Bronchial epithelial cell (primary cell): ENCODE measurements around the gene SGMS1. TPM values are rescaled to one million over a fixed set of nuclear protein-coding genes. Genes with fewer than 3 reads are reported as not detected.

Experiments
- DNase-seq: peaks from one replicate; pipeline ENCODE4 v3.0.0-alpha.2; 2010; ENCODE audit warnings: low read depth
- FAIRE-seq: peaks from 2 replicates; lab custom pipeline; 2011; peaks lifted over from hg19 to GRCh38; lab: Jason Lieb, UNC
- H3K27me3 ChIP-seq: 2 replicates; pipeline ENCODE4 v1.5.1; 2011; ENCODE audit warnings: low read length; ENCODE audit not compliant: control insufficient read depth, insufficient read depth
- H3K36me3 ChIP-seq: 2 replicates; pipeline ENCODE4 v1.5.1; 2011; ENCODE audit warnings: low read length; ENCODE audit not compliant: control insufficient read depth, insufficient read depth
- H3K4me3 ChIP-seq: 2 replicates; pipeline ENCODE4 v1.5.1; 2011; ENCODE audit warnings: mild to moderate bottlenecking, low read depth, low read length, control low read depth
- total RNA-seq: library from RNA; depleted of rRNA; stranded (reverse); fragments of >200 nt; gene quantifications from 2 replicates; pipeline ENCODE4 v1.2.1, GENCODE V29; 2014
- TF ChIP-seq, protein P1 (sequence below): IDR thresholded peaks from 2 replicates; pipeline ENCODE4 v1.5.1; 2011; ENCODE audit warnings: mild to moderate bottlenecking, moderate library complexity, low read length, control low read depth, inconsistent platforms; ENCODE audit not compliant: insufficient read depth, severe bottlenecking

Gene SGMS1
- total RNA-seq, 1 donor from 2014 or later, result 21.3 TPM

DNA sequence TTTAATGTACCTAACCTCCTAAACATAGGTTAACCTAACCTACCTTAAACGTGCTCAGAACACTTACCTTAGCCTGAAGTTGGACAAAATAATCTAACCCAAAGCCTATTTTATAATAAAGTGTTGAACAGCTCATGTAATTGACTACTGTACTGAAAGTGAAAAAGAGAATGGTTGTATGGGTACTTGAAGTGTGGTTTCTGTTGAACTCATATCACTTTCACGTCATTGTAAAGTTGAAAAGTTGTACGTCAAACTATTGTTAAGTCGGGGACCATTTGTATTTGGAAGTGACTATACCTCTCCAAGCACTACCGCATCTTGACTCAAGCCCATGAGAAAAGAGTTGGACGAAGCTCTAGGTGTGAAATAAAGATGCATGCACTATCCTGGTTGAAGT is 334.6 kb downstream of the SGMS1 start:
- no peaks in the 10 kb centered on the region for H3K27me3 ChIP-seq
- DNase-seq (no peak), FAIRE-seq (no peak)
- TF ChIP-seq, protein P1, sequence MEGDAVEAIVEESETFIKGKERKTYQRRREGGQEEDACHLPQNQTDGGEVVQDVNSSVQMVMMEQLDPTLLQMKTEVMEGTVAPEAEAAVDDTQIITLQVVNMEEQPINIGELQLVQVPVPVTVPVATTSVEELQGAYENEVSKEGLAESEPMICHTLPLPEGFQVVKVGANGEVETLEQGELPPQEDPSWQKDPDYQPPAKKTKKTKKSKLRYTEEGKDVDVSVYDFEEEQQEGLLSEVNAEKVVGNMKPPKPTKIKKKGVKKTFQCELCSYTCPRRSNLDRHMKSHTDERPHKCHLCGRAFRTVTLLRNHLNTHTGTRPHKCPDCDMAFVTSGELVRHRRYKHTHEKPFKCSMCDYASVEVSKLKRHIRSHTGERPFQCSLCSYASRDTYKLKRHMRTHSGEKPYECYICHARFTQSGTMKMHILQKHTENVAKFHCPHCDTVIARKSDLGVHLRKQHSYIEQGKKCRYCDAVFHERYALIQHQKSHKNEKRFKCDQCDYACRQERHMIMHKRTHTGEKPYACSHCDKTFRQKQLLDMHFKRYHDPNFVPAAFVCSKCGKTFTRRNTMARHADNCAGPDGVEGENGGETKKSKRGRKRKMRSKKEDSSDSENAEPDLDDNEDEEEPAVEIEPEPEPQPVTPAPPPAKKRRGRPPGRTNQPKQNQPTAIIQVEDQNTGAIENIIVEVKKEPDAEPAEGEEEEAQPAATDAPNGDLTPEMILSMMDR, result no peak
- no peak overlapping the region for H3K4me3 ChIP-seq
- no peaks in the 10 kb centered on the region for H3K36me3 ChIP-seq

DNA sequence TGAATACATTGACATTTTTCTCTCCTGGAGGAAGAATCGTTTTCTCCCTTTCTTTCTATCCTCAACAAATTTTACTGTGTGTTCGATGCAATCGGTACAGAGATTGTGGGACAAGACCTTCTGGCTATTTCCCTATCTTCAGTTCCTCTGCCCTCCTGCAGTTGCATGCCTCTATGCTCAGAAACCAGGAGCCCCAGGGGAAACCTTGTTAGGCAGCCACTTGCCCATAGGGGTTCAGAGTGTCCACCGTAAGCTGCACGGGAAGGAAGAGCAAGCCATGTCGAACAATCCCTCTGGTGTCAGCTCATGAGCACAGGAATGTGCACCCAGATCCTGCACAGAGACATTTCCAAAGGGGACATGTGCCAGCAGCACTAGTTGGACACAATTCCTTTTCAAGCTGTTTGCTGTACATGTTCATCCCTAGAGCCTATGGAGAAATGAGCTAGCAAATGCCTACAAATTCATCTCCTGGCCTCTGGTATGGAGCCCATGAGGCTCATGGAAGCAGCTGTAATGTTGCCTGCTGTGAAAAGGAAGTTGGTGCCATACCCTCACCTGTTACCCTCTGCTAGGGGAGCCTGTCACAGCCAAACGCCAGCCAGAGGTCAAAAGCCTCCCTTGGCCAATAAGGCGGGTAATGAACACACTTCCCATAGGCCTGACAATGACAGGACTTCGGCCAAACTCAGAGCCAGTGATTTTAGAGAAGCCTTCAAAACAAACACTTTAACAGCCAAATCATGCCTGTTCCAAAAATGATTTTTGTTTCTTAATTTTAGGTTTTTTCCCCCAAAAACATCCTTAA is 336.6 kb downstream of the SGMS1 start:
- FAIRE-seq, result no peak
- TF ChIP-seq, protein P1, result no peak
- no peak overlapping the region for H3K4me3 ChIP-seq
- no peak for DNase-seq
- H3K27me3 ChIP-seq, result peaks cover 2% of the 10 kb centered on the region
- no peaks in the 10 kb centered on the region for H3K36me3 ChIP-seq

DNA sequence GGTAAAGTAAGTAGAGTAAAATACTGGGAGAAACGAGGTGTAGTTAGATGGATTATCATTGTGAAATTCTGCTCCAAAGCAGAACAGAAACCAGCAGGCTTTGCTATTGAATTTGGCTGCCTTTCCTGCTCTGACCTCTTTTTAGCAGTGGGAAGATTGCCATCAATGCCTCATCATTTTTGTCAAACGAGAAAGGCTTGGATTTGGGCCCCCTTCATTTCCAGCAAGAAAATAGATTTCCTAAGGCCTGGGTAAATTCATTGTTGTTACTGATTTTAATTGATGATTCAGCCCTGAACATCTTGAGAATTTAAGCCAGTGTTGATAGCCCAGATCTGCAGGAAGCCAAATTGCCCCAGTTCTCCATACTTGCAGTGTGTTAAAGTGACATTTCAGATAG is 337.2 kb downstream of the SGMS1 start:
- TF ChIP-seq, protein P1, result no peak
- no peak for DNase-seq
- Histone ChIP-seq H3K4me3 (no peak overlapping the region), H3K27me3 (peaks cover 2% of the 10 kb centered on the region), H3K36me3 (no peaks in the 10 kb centered on the region)
- no peak for FAIRE-seq

DNA sequence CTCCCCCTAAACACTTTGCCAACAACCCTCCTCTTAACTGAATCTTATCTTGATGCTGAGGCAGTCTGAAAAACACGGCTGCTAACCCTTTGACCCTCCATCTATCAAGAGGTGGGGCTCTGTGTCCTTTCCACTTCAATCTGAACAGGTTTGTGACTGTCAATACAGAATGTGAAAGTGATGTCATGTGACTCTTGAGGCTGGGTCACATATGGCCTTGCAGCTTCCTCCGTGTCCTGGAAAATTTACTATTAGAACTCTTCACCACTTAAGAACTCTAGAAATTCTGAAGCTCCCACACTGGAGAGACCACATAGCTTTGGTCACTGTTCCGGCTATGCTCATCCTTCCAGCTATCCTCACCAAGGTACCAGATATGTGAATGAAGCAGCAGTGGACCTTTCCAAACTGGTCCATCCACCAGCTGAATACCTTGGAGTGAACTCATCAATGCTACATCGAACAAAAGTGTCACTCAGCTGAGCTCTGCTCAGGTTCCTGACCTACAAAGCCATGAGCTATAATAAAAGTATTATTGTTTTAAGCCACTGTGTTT is 341.7 kb downstream of the SGMS1 start:
- no peak for DNase-seq
- FAIRE-seq, result no peak
- H3K4me3 ChIP-seq, result no peak overlapping the region
- TF ChIP-seq, protein P1, result no peak
- no peaks in the 10 kb centered on the region for H3K36me3 ChIP-seq
- H3K27me3 ChIP-seq, result peaks cover 2% of the 10 kb centered on the region

DNA sequence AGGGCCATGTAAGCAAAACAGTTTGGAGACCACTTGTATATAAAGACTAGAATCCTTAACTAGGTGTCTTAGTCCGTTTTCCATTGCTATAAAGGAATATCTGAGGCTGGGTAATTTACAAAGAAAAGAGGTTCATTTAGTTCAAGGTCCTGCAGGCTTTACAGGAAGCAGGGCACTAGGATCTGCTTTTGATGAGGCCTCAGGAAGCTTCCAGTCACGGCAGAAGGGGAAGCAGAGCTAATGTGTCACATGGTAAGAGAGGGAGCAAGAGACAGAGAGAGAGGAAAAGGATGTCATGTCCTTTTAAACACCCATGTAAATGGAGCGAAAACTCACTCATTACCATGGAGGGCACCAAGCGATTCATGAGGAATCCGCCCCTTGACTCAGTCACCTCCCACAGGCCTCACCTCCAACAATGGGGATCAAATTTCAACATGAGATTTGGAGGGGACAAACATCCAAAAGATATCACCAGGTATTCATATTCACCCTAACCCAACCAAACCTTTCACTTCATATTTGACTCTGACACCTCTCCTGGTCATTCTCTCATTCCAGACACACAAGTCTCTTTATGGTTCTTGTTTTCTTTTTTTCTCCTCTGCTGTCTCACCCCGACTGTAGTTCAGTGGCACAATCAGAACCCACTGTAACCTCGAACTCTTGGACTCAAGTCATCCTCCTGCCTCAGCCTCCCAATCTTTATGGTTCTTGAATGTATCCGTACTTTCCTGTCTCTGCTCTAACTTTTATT is 342.4 kb downstream of the SGMS1 start:
- H3K27me3 ChIP-seq, result peaks cover 2% of the 10 kb centered on the region
- FAIRE-seq, result no peak
- no peaks in the 10 kb centered on the region for H3K36me3 ChIP-seq
- TF ChIP-seq, protein P1, result no peak
- H3K4me3 ChIP-seq, result no peak overlapping the region
- no peak for DNase-seq
